Activated naive CD8-positive, alpha-beta T cell (primary cell): ENCODE results near the gene APBA2.

Experiments
- H3K27ac Mint-ChIP-seq: one replicate; pipeline ENCODE4 v1.8.0; 2021; ENCODE audit warnings: mixed read lengths
- H3K27me3 Mint-ChIP-seq: one replicate; pipeline ENCODE4 v1.8.0; 2021; ENCODE audit warnings: mixed read lengths
- H3K36me3 Mint-ChIP-seq: one replicate; pipeline ENCODE4 v1.8.0; 2021; ENCODE audit warnings: mixed read lengths
- H3K4me1 Mint-ChIP-seq: one replicate; pipeline ENCODE4 v1.8.0; 2021; ENCODE audit warnings: low read depth, mixed read lengths
- H3K4me3 Mint-ChIP-seq: one replicate; pipeline ENCODE4 v1.8.0; 2021; ENCODE audit warnings: mild to moderate bottlenecking, mixed read lengths
- H3K9me3 Mint-ChIP-seq: one replicate; pipeline ENCODE4 v1.8.0; 2021; ENCODE audit warnings: low read depth, mixed read lengths

APBA2 gene

DNA sequence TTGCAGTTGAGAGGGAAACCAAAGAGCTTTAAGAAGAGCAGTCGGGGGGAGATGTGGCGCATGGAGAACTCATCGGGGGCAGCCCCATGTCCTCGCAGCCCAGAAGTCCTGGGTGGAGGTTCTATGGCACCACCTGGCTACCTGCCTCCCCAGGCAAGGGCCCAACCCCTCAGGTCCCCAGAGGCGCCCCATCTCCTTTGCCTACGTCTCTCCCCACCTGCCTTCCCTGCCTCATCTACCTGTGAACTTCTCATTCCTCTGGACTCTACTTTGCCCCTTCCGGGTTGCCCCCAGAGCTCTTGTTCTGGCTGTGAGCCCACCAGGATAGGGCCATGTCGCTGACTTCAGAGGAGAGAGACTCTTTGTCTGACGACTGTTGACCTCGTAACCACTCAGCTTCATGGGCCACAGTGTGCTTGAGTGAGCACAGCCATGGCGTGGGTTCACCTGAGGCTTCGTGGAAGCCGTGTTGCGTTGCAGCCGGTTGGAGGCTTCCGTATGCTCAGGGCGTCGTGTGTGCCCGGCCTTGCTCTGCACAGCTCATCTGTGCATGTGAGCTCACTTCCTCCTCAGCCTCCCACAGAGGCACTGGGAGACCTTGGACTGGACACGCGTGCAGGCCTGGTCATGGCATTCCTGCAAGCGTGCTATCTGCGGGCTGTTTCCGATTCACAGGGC is 13.4 kb downstream of the APBA2 start:
- Mint-ChIP-seq H3K4me3 (no peak overlapping the region), H3K36me3 (no peaks in the 10 kb centered on the region), H3K27ac (peak overlapping the region; percentile 83), H3K9me3 (no peaks in the 10 kb centered on the region), H3K4me1 (peaks cover 82% of the 10 kb centered on the region), H3K27me3 (no peaks in the 10 kb centered on the region)

DNA sequence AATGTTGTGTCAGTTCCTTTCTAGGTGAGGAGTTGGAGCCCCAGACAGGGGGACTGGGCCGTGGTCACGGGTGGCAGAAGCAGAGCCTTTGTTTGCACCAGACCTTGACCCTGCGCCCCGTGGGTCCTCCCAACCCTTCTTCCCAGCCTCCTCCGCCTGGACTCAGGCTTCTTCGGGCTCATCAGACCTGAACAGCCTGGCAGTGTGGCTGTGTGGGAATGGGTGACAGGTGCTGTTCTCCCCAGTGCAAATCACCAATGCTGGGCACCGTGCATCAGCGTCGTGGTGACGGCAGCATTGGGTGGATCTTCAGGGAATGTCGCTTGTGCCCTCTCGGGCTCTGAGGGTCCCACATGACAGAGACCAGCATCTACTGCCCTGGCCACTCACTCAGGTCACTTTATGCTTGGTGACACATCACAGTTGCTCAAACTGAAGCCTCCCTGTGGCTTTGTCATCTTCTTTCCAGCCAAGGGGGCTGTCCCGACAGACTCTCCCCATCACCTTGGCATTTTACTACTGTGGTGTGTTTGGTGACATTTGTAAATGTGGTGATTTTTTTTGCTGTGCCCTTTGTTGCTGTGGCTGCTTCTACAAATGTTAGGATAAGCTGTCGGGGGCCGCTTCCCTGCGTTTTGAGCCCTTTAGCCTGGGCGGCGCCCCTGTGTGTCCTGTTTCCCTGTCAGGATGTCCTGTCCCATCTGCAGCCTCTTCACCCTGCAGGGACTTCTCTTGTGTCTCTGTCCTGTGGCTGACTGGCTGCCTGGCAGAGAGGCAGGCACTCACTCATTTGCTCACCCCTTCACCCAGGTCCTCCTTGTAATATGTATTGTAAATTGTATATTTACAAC is 14.5 kb downstream of the APBA2 start:
- Mint-ChIP-seq H3K36me3 (no peaks in the 10 kb centered on the region), H3K27ac (peak overlapping the region; percentile 70), H3K4me1 (peaks cover 88% of the 10 kb centered on the region), H3K27me3 (no peaks in the 10 kb centered on the region), H3K9me3 (no peaks in the 10 kb centered on the region), H3K4me3 (peak overlapping the region; percentile 49)

DNA sequence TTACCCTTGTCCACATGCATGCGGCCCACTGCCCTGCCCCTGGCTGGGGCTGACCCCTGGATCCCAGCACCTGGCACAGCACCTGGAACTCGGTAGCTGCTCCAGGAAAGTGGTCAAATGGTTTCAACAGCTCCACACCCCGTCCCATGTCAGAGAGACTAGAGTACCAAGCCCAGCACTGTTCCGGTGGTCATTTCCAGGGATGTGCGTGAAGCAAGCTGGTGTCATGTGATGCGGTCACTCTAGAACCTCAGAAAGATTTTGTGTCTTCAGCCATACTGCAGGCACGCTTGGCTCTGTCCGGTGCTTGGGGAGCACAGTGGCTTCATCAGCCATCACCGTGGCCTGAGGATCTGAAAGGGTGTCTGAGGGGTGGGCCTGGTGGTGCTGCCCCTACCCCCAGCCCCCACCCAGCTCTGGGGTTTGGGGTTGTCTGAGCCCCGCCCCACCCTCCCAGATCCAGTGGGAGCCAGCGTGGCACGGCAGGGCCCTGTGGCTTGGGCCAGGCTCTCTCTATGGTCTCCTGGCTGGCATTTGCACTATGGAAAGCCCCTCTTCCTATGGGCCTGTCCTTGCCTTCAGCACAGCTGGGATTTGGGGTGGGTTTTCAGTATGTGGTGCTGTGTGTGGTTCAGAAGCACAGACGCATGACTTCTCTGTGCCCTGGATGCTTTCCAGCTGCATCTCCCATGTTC is 15.3 kb downstream of the APBA2 start:
- Mint-ChIP-seq H3K36me3 (peaks cover 2% of the 10 kb centered on the region), H3K27me3 (no peaks in the 10 kb centered on the region), H3K4me1 (peaks cover 87% of the 10 kb centered on the region), H3K27ac (peak overlapping the region; percentile 70), H3K9me3 (no peaks in the 10 kb centered on the region), H3K4me3 (no peak overlapping the region)

DNA sequence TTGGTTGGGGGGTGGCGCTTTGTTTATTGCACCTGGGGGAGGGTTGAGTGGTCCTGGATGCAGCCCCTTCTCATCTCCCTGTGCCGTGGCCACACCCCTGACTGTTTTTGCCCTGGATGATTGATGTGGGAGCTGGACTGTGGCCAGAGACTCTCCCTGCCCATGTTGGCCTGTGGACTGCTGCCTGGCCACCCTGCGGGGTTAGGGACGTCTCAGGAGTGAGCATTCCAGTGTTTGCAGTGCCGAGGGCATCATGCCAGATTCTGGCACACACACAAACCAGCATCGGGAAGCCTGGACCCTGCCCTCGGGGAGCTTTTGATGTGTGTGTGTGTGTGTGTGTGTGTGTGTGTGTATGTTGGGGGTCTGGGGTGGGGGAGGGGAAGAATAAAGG is 15.8 kb downstream of the APBA2 start:
- H3K27me3 Mint-ChIP-seq: no peaks in the 10 kb centered on the region
- peaks cover 2% of the 10 kb centered on the region for H3K36me3 Mint-ChIP-seq
- H3K4me3 Mint-ChIP-seq: no peak overlapping the region
- H3K9me3 Mint-ChIP-seq: no peaks in the 10 kb centered on the region
- H3K4me1 Mint-ChIP-seq: peaks cover 90% of the 10 kb centered on the region
- H3K27ac Mint-ChIP-seq: no peak overlapping the region

DNA sequence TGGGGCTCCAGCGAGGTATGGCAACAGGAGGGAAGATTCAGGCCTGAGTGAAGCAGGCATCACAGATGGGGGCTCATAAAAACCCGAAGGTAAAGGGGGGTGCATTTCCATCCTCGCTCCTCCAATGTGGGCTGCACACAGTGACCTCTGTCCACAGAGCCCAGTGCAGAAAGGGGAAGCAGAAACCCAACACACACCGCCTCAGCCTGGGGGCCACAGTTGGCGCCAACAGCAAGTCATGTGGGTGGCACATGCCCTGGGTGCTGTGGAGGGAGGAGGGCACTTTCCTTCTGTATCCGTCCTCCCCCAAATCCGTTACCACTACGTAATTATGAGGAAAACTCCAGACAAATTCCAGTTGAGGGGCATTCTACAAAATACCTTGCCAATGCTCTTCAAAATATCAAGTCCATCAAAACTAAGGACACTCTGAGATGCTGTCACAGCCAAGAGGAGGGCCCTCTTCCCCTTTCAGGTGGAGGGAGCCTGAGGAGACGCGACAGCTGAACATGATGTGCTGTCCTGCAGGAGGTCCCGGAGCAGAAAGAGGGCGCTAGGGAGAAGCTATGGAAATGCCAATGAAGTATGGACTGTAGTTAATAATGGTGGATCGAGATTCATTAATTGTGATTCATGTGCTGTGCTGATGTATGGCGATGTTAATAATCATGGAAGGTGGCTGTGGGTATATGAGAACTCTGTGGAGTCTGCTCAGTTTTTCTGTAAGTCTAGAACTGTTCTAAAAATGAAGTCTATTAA is 16.4 kb downstream of the APBA2 start:
- no peak overlapping the region for H3K4me3 Mint-ChIP-seq
- peak overlapping the region; percentile 66 for H3K27ac Mint-ChIP-seq
- H3K4me1 Mint-ChIP-seq: peaks cover 90% of the 10 kb centered on the region
- no peaks in the 10 kb centered on the region for H3K27me3 Mint-ChIP-seq
- peaks cover 2% of the 10 kb centered on the region for H3K36me3 Mint-ChIP-seq
- no peaks in the 10 kb centered on the region for H3K9me3 Mint-ChIP-seq

DNA sequence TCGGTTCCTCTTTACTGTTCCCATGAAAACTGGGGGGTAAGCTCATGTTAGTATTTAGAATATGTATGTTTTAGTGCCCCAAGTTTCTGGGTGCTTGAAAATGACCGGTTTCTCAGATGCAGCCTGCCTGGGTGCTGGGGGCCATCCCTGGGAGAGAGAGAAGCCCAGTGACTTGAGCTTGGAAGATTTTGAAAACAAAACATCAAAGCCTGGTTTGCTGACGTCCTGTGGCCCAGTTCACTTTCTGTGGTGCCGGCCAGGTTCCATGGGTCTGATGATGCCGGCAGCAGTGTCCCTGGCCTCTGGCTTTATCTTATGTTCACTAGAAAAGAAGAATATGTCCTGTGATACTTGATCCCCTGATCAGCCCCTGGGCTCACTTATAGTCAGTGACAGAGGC is 17.1 kb downstream of the APBA2 start:
- no peak overlapping the region for H3K4me3 Mint-ChIP-seq
- no peaks in the 10 kb centered on the region for H3K9me3 Mint-ChIP-seq
- H3K4me1 Mint-ChIP-seq: peaks cover 88% of the 10 kb centered on the region
- peak overlapping the region; percentile 66 for H3K27ac Mint-ChIP-seq
- no peaks in the 10 kb centered on the region for H3K27me3 Mint-ChIP-seq
- H3K36me3 Mint-ChIP-seq: peaks cover 2% of the 10 kb centered on the region

DNA sequence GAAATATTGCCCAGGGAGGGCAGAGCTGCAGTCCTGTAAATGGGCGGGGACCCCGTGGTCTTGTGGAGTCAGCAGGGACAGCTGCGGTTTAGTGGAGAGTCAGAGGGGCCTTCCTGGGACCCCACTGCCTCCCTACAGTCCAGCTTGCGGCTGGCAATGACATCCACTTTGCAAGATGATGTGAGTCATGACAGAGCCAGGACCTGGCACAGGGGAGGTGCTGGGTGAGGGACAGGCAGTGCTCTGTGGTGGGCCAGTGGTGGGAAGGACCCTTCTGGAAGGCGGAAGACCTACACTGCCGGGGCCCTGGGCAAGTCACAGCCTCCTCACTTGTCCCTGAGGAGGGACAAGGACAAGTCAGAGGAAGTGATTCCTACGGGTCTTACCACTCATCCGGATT is 17.8 kb downstream of the APBA2 start:
- no peaks in the 10 kb centered on the region for H3K9me3 Mint-ChIP-seq
- no peaks in the 10 kb centered on the region for H3K27me3 Mint-ChIP-seq
- H3K4me1 Mint-ChIP-seq: peaks cover 82% of the 10 kb centered on the region
- peak overlapping the region; percentile 41 for H3K27ac Mint-ChIP-seq
- no peak overlapping the region for H3K4me3 Mint-ChIP-seq
- H3K36me3 Mint-ChIP-seq: peaks cover 2% of the 10 kb centered on the region

DNA sequence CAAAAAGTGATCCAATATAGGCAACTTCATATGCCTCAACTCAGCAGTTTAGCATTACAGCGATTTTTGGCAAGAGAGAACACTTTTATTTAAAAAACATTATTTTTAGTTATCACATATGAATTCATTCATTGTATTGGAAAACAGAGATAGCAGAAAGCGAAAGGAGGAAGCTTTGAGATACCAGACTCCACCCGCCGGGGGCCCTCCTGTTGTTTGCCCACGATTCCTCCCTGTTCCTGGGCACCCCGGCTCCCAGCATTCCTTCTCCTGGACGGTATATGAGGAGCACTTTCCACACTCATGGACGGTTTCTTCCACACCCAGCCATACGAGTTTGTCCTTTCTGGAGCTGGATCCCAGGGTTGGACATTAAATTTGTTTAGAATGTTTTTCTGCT is 18.2 kb downstream of the APBA2 start:
- Mint-ChIP-seq H3K4me3 (no peak overlapping the region), H3K27me3 (no peaks in the 10 kb centered on the region), H3K9me3 (no peaks in the 10 kb centered on the region), H3K36me3 (peaks cover 4% of the 10 kb centered on the region), H3K27ac (peak overlapping the region; percentile 41), H3K4me1 (peaks cover 80% of the 10 kb centered on the region)

DNA sequence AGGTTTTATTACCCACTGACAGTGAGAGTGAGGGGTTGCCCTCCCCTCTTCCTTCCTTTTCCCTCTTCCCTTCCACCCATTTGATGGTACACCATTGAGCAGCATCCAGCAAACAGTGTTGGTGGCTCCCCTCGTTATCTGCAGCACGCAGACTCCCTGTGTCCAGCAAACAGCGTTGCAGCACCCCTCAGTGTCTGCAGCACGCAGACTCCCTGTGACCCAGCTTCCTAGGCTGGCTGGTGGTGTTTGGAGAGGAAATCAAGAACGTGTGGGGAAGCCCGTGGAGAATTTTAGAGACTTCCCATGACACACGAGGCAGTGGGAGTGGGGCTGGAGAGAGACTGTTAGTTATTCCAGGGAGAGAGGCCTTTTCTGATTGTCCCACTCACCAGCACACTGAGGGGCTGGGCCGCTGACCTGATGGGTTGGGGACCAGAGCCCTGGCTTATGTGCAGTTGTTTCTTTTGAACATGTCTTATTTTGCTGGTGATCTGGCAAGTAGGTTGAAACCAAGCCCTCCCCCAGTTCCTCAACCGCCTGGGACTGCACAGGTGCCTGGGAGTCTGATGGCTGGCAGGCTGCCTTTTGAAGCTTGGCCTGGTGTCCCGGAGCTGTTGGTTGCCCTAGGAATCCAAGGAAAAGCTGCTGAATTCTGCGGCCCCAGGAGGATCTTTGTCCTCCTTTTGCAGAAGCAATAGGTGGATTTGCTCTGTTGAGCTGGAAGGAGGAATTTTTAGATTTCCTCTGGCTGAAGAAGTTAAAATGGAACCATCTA is 19.0 kb downstream of the APBA2 start:
- Mint-ChIP-seq H3K27me3 (no peaks in the 10 kb centered on the region), H3K9me3 (no peaks in the 10 kb centered on the region), H3K4me3 (no peak overlapping the region), H3K4me1 (peaks cover 79% of the 10 kb centered on the region), H3K27ac (peak overlapping the region; percentile 69), H3K36me3 (peaks cover 4% of the 10 kb centered on the region)

DNA sequence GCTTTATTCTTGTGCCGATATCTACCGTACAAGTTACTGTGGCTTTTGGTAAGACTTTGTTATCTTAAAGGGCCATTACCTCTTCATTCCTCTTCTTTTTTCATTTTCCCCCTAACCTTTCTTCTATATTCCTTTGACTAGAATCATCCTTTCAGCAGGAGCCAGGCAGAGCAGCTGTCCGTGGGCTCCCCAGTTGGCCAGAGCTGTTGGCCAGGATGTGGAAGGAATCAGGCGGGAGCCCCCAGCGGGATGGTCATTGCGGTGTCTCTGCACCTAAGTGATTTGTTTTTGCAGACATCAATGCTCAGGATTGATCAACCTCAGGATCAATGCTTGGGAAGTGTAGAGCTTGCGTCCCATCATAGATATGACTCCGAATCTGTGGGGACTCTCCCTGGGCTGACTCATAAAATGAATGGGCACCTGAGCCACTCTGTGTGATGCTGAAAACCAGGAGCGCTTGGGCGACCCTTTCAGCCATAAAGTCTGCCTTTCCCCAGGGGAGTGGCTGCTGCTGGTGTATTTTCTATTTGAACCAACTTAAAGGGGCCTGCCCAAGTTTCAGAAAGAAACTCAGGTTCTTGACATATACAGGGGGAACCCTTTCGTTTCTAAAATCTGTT is 21.7 kb downstream of the APBA2 start:
- Mint-ChIP-seq H3K27me3 (no peaks in the 10 kb centered on the region), H3K4me1 (peaks cover 82% of the 10 kb centered on the region), H3K9me3 (no peaks in the 10 kb centered on the region), H3K4me3 (no peak overlapping the region), H3K27ac (peak overlapping the region; percentile 76), H3K36me3 (peaks cover 4% of the 10 kb centered on the region)

DNA sequence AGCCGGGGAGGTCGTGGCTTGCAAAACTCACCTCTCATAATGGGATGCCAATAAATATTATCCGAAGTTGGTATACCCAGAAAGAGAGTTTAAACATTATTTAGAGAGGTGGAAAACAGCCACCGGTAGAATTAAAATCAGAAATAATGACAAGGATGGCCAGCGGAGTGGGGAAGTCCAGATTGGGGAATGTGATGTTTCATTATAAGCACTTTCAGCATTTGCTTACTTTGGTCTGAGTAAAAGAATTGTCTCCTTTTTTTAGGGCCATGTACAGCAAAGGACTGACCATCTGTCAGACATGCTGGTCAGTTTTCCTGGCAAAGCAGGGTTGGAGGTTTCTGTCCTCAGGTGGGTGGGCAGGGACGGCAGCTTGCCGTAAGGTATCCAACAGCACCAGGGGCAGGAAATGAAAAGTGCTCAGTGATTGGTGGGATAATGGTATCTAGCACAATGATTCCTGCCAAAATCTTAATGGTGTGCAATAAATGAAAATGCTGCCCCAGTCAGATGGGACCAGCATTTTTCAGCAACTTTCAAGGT is 24.3 kb downstream of the APBA2 start:
- peaks cover 67% of the 10 kb centered on the region for H3K4me1 Mint-ChIP-seq
- H3K27me3 Mint-ChIP-seq: no peaks in the 10 kb centered on the region
- peaks cover 4% of the 10 kb centered on the region for H3K36me3 Mint-ChIP-seq
- peak overlapping the region; percentile 41 for H3K27ac Mint-ChIP-seq
- H3K4me3 Mint-ChIP-seq: no peak overlapping the region
- no peaks in the 10 kb centered on the region for H3K9me3 Mint-ChIP-seq

DNA sequence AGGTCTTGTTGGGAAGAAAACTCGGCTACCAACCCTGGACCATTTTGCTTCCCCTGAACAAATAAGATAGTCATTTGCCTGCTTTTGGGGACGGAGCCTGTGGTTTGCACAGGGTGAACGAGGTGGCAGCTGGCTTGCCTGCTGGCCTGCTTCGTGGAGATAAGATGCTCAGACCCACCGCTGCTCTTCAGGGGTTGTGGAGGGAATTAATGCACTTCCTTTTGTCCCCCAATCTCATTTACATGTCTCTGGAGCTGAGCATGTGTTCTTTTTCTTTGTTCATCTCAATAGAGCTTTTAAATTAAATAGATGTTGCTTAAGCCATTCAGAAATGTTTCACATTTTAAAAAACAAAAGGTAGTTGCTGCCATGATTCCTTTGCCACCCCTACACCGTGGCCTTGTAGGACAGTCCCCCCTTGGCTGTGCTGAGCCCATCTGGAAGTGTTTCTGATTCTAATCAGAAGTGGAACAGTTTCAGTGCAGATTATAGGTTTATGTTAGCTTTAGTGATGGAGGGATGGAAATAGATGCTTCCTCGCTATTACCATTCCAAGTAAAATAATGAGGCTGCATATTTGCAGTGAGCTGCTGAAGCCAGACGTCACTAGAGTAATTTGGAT is 25.6 kb downstream of the APBA2 start:
- Mint-ChIP-seq H3K4me1 (peaks cover 58% of the 10 kb centered on the region), H3K27ac (peak overlapping the region; percentile 66), H3K4me3 (peak overlapping the region; percentile 30)

DNA sequence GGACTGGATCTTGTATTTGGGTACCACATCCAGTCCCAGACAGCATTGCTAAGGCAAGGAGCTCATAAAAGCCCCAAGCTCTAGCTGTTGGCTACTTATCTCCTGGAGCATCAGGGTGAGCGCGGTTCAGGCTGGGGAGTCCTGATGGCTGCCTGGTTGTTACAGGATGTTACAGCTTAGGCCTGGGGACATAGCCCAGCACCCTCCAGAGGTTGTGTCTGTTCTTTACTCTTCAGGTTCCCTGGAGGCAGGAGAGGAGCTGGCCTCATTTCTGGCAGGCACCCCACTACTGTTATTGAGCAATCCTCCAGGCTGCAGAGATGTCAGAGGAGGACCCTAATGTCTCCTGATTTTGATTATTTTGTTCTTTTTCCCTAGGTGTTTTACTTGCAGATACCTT is 26.6 kb downstream of the APBA2 start:
- Mint-ChIP-seq H3K9me3 (no peaks in the 10 kb centered on the region), H3K27ac (no peak overlapping the region), H3K27me3 (no peaks in the 10 kb centered on the region), H3K4me1 (peaks cover 52% of the 10 kb centered on the region), H3K36me3 (peaks cover 2% of the 10 kb centered on the region), H3K4me3 (no peak overlapping the region)

More for the DNA sequence above, 25.6 kb downstream of the APBA2 start:
- Mint-ChIP-seq H3K9me3 (no peaks in the 10 kb centered on the region), H3K36me3 (peaks cover 2% of the 10 kb centered on the region), H3K27me3 (no peaks in the 10 kb centered on the region)
